ENCODE measurements around the gene VTA1. TPM values are rescaled to one million over a fixed set of nuclear protein-coding genes. Genes with fewer than 3 reads are reported as not detected.

Gene VTA1
- total and polyA plus RNA-seq, 2 of the 8 experiments (the other 6 are each of a cell fraction or from before 2014, with no cell fraction given): 63.6 to 67.0 TPM

DNA sequence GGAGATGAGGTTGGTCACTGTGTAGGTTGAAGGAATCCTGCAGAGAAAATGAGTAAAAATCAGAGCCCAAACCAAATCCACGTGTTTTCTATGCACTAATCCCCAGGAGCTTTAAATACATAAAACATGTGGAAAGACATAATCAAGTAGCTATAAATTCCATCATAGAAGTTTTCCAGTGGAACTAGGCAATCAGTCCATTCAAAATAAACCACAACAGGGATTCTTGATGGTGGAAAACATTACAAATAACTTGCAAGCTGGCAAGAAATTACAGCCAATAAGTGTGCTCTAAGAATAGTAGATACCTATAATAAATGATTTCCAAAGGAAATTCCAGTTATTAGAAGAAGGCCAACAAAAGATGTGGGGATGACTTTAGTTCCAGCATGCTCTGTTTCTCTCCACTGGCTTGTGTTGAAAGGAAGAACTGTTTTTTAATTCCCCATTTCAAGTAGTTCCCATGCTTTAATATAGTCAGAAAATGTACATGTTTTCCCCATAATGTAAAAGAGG is 104.9 kb downstream of the VTA1 start:
- no peak overlapping the region for H4K8ac ChIP-seq (ENCODE audit: extremely low read depth, insufficient read depth, low read length)
- H2AFZ ChIP-seq (ENCODE audit: low read length): no peak overlapping the region
- ChIA-PET CTCF (ENCODE audit: partially characterized antibody) (interaction anchor here (0.6 to 1.5 kb wide), 4 partner anchors 8 to 20 kb away, joined by 3 read pairs; no protein-coding TSS in a partner anchor), POLR2A (ENCODE audit: partially characterized antibody) (no interaction called here)
- no peak overlapping the region for H3K56ac ChIP-seq (replicated peaks; ENCODE audit: insufficient read length, low read depth, low read length)
- no peak overlapping the region for H3K4me2 ChIP-seq (ENCODE audit: insufficient read depth in 1 of 2, low read depth in 2 of 2, low read length in 2 of 2)
- H3K23me2 ChIP-seq (ENCODE audit: low read depth, low read length): no peaks in the 10 kb centered on the region
- no peak overlapping the region for H3K4ac ChIP-seq (replicated peaks; ENCODE audit: insufficient read length, low read depth, low read length)
- no peak overlapping the region for H3K14ac ChIP-seq (ENCODE audit: insufficient read length)
- no peak overlapping the region for H2BK12ac ChIP-seq (ENCODE audit: low read depth, low read length)
- H3K4me3 ChIP-seq (ENCODE audit: extremely low read depth in 1 of 4, insufficient read depth in 2 of 4, low read depth in 3 of 4, low read length in 4 of 4): no peak overlapping the region
- H2BK5ac ChIP-seq (ENCODE audit: low read depth, low read length): no peak overlapping the region
- DNase-seq (ENCODE audit: low read depth in 1 of 2, low spot score in 2 of 2) (no peak), FAIRE-seq (no peak)
- no peaks in the 10 kb centered on the region for H3K79me2 ChIP-seq (ENCODE audit: control insufficient read depth in 1 of 2, insufficient read depth in 2 of 2, low read length in 2 of 2)
- H3K23ac ChIP-seq (ENCODE audit: insufficient read length): no peak overlapping the region
- TF ChIP-seq SIRT6 (IDR thresholded peaks at IDR 0.05; ENCODE audit: low read length) (no peak), BCL11A (IDR thresholded peaks at IDR 0.05; ENCODE audit: low read depth in 2 of 2, low read length in 2 of 2) (no peak), EZH2 (IDR thresholded peaks at IDR 0.05; ENCODE audit: low read depth, low read length, severe bottlenecking) (no peak), MAFK (IDR thresholded peaks at IDR 0.05; ENCODE audit: low read depth, low read length) (no peak)
- H2BK120ac ChIP-seq (replicated peaks; ENCODE audit: low read depth, low read length): no peak overlapping the region
- H3K36me3 ChIP-seq (ENCODE audit: control insufficient read depth in 2 of 4, insufficient read depth in 4 of 4, low read length in 3 of 4): no peaks in the 10 kb centered on the region
- H3K18ac ChIP-seq (ENCODE audit: extremely low read depth, low read length): no peak overlapping the region
- H3K4me1 ChIP-seq (replicated peaks in 1 of 4; ENCODE audit: control insufficient read depth in 3 of 4, insufficient read depth in 4 of 4, low read length in 3 of 4): no peaks in the 10 kb centered on the region
- no peak overlapping the region for H4K91ac ChIP-seq (replicated peaks; ENCODE audit: insufficient read length, low read length)
- no peak overlapping the region for H2AK5ac ChIP-seq (ENCODE audit: low read depth, low read length)
- H3K27ac ChIP-seq (ENCODE audit: low read depth, low read length): no peak overlapping the region
- H3K9me3 ChIP-seq (ENCODE audit: insufficient read depth in 2 of 2, low read depth in 1 of 2, low read length in 1 of 2): 0 out of 4 replicates have a peak, but pooled peaks cover 0 to 3% of the 10 kb centered on the region in 2 experiments
- 89% methylated on average over 1 of the region's 1 CpG; no CpG with 5 or more reads in 1 of the 2 experiments for WGBS, 2 experiments (ENCODE audit: extremely low coverage in 1 of 2, insufficient coverage in 1 of 2, insufficient read length in 1 of 2, insufficient replicate concordance in 2 of 2, low coverage in 1 of 2, low lambda C conversion rate in 2 of 2, missing lambda C conversion rate in 1 of 2)
- H4K5ac ChIP-seq (ENCODE audit: insufficient read length, low read depth, low read length): no peak overlapping the region
- H3K9ac ChIP-seq (replicated peaks in 1 of 4; ENCODE audit: extremely low read depth in 1 of 4, low read depth in 3 of 4, low read length in 3 of 4): no peak overlapping the region
- no peaks in the 10 kb centered on the region for H3K79me1 ChIP-seq (ENCODE audit: low read depth, low read length)
- no peak overlapping the region for H2BK15ac ChIP-seq (ENCODE audit: low read length)
- H3K27me3 ChIP-seq (replicated peaks in 1 of 4; ENCODE audit: control insufficient read depth in 3 of 4, extremely low read depth in 1 of 4, insufficient read depth in 3 of 4, low read length in 3 of 4): no peaks in the 10 kb centered on the region
- no peak overlapping the region for H2BK20ac ChIP-seq (ENCODE audit: low read length)
- H4K20me1 ChIP-seq (replicated peaks in 1 of 2; ENCODE audit: control insufficient read depth in 1 of 2, insufficient read depth in 2 of 2, low read length in 2 of 2): no peaks in the 10 kb centered on the region

Data from H1 (cell line).